GM10266 (cell line): Measurements from ENCODE around the gene HSPB8.

Experiments used
- DNase-seq: peaks from one replicate; pipeline ENCODE4 v3.0.0; 2012; ENCODE audit errors: extremely low spot score
- CTCF ChIP-seq: IDR thresholded peaks from 2 replicates; pipeline ENCODE4 v1.5.1; 2012; ENCODE audit warnings: mild to moderate bottlenecking, low read depth; ENCODE audit not compliant: control insufficient read depth, insufficient read depth; ENCODE audit errors: missing control alignments

HSPB8 gene

GRCh38 chr12:119239040-119239439 is 60.3 kb downstream of the HSPB8 start:
- no peak for TF ChIP-seq CTCF

GRCh38 chr12:119241049-119241448 is 62.3 kb downstream of the HSPB8 start:
- TF ChIP-seq CTCF: no peak
- no peak for DNase-seq

More at GRCh38 chr12:119239040-119239439, 60.3 kb downstream of the HSPB8 start:
- DNase-seq: no peak

GRCh38 chr12:119241580-119242169 is 62.9 kb downstream of the HSPB8 start:
- TF ChIP-seq CTCF: no peak
- no peak for DNase-seq
